Activated CD8-positive, alpha-beta memory T cell treated with anti-CD3 and anti-CD28 coated beads, Interleukin-2, amount 10 ng/mL, durations not matched to agents 7 days and 5 days (primary cell): ENCODE data around the gene RASA3. TPM values are rescaled to one million over a fixed set of nuclear protein-coding genes. Genes with fewer than 3 reads are reported as not detected.

Source experiments
- ATAC-seq: fragments of 150-1000 bp; cut with Tn5 transposase; one replicate; pipeline ENCODE4 v1.10.0; 2021; ENCODE audit warnings: moderate library complexity
- CTCF ChIA-PET: fragments of 350-600 bp; sonication (Branson Sonifier 250); formaldehyde crosslinking; loops from one replicate; lab custom pipeline; 2021; ENCODE audit warnings: antibody characterized with exemption; lab: Charles Lee
- DNase-seq: peaks from one replicate; pipeline ENCODE4 v3.0.0-alpha.2; 2020
- H3K27ac Mint-ChIP-seq: one replicate; pipeline ENCODE4 v1.8.0; 2021; ENCODE audit warnings: mild to moderate bottlenecking, mixed read lengths
- H3K27me3 Mint-ChIP-seq: one replicate; pipeline ENCODE4 v1.8.0; 2021; ENCODE audit warnings: mixed read lengths
- H3K36me3 Mint-ChIP-seq: one replicate; pipeline ENCODE4 v1.8.0; 2021; ENCODE audit warnings: mild to moderate bottlenecking, mixed read lengths
- H3K4me1 Mint-ChIP-seq: one replicate; pipeline ENCODE4 v1.8.0; 2021; ENCODE audit warnings: mixed read lengths
- H3K4me3 Mint-ChIP-seq: one replicate; pipeline ENCODE4 v1.8.0; 2021; ENCODE audit warnings: mild to moderate bottlenecking, moderate library complexity, mixed read lengths
- H3K9me3 Mint-ChIP-seq: one replicate; pipeline ENCODE4 v1.8.0; 2022; ENCODE audit warnings: low read depth, mixed read lengths
- total RNA-seq, 2 experiments: library from RNA; stranded (reverse); gene quantifications; one replicate each; pipeline ENCODE4 v1.2.3, GENCODE V29; 2021

RASA3 gene
- total RNA-seq, 2 experiments from 2014 or later: 16.3 to 49.2 TPM

- ATAC-seq (no peak), DNase-seq (no peak)
- Mint-ChIP-seq H3K27me3 (no peaks in the 10 kb centered on the region), H3K4me3 (no peak overlapping the region), H3K36me3 (peaks cover 3% of the 10 kb centered on the region), H3K9me3 (no peaks in the 10 kb centered on the region), H3K4me1 (no peaks in the 10 kb centered on the region), H3K27ac (no peak overlapping the region)
- CTCF ChIA-PET: no interaction called here
Observed at GRCh38 chr13:114017028-114017630, 115.3 kb downstream of the RASA3 start.

DNA sequence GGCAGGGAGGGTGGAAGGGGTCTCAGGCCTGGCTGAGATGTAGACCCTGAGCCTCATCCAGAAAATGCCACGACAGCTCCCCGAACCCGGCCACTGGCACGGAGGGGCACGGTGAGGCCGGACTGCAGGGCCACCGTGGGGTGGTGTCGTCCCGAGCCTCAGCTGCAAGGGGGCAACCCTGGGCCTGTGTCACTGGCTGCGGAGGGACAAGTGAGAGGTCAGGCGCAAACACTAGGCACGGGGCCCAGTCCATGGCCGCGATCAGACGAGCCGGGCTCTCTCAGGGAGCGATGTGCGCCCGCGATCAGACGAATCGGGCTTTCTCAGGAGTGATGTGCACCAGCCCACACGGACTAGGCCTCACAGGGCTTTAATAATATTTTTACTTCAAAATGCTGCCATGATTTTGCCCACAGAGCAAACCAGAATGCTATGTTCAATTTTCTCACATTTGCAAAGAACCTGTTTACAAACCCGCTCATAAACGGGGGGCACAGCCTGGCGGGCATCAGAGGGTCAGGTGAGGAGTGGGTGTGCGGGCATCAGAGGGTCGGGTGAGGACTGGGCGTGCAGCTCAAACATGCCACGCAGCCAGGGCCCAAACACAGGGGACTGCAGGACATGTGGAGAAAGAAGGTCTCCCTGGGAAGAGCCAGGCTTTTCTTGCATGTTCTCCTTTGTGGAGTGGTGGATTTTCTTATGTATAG, 115.9 kb downstream of the RASA3 start:
- CTCF ChIA-PET: interaction anchor here (1.0 kb wide), 1 partner anchor 32 kb away, joined by 3 read pairs; no protein-coding TSS in a partner anchor
- Mint-ChIP-seq H3K9me3 (no peaks in the 10 kb centered on the region), H3K27me3 (no peaks in the 10 kb centered on the region), H3K4me1 (no peaks in the 10 kb centered on the region), H3K36me3 (peaks cover 3% of the 10 kb centered on the region), H3K4me3 (no peak overlapping the region), H3K27ac (no peak overlapping the region)
- DNase-seq (no peak), ATAC-seq (no peak)

DNA sequence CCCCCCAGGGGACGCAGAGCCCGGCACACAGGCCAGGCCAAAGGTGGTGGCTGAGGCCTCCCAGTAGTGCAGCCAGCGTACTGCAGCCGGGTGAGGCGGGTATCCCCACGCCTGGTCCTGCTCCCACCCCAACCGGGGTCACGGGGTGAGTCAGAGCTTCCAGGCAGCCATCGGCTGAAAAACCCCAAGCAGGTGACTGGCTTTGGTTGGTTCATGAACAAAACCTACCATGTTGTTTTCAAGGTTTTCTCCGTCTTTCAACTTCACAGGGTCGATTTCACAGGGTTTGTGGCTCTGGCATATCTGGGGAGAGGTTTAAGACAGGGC, 116.5 kb downstream of the RASA3 start:
- peaks cover 5% of the 10 kb centered on the region for H3K36me3 Mint-ChIP-seq
- H3K27me3 Mint-ChIP-seq: no peaks in the 10 kb centered on the region
- ATAC-seq: no peak
- H3K4me3 Mint-ChIP-seq: no peak overlapping the region
- H3K27ac Mint-ChIP-seq: no peak overlapping the region
- peaks cover 3% of the 10 kb centered on the region for H3K4me1 Mint-ChIP-seq
- no peak for DNase-seq
- no peaks in the 10 kb centered on the region for H3K9me3 Mint-ChIP-seq
- CTCF ChIA-PET: interaction anchor here (1.0 kb wide), 1 partner anchor 33 kb away, joined by 3 read pairs; no protein-coding TSS in a partner anchor

- Mint-ChIP-seq H3K9me3 (no peaks in the 10 kb centered on the region), H3K27me3 (no peaks in the 10 kb centered on the region), H3K36me3 (peaks cover 6% of the 10 kb centered on the region), H3K4me3 (no peak overlapping the region), H3K27ac (no peak overlapping the region), H3K4me1 (peaks cover 4% of the 10 kb centered on the region)
- CTCF ChIA-PET: interaction anchor here (1.0 kb wide), 1 partner anchor 33 kb away, joined by 3 read pairs; no protein-coding TSS in a partner anchor
- ATAC-seq (no peak), DNase-seq (no peak)
Observed at GRCh38 chr13:114015111-114015968, 117.1 kb downstream of the RASA3 start.

GRCh38 chr13:114013952-114014629, 118.3 kb downstream of the RASA3 start:
- H3K36me3 Mint-ChIP-seq: peaks cover 9% of the 10 kb centered on the region
- peaks cover 4% of the 10 kb centered on the region for H3K4me1 Mint-ChIP-seq

GRCh38 chr13:114013336-114013735, 119.1 kb downstream of the RASA3 start:
- Mint-ChIP-seq H3K27ac (no peak overlapping the region), H3K27me3 (no peaks in the 10 kb centered on the region), H3K36me3 (peaks cover 9% of the 10 kb centered on the region), H3K9me3 (no peaks in the 10 kb centered on the region), H3K4me3 (no peak overlapping the region), H3K4me1 (peaks cover 4% of the 10 kb centered on the region)
- ATAC-seq: no peak
- CTCF ChIA-PET: no interaction called here
- no peak for DNase-seq

More at GRCh38 chr13:114013952-114014629, 118.3 kb downstream of the RASA3 start:
- ATAC-seq (no peak), DNase-seq (no peak)
- no peak overlapping the region for H3K27ac Mint-ChIP-seq
- no peaks in the 10 kb centered on the region for H3K27me3 Mint-ChIP-seq
- CTCF ChIA-PET: no interaction called here
- no peaks in the 10 kb centered on the region for H3K9me3 Mint-ChIP-seq
- no peak overlapping the region for H3K4me3 Mint-ChIP-seq

DNA sequence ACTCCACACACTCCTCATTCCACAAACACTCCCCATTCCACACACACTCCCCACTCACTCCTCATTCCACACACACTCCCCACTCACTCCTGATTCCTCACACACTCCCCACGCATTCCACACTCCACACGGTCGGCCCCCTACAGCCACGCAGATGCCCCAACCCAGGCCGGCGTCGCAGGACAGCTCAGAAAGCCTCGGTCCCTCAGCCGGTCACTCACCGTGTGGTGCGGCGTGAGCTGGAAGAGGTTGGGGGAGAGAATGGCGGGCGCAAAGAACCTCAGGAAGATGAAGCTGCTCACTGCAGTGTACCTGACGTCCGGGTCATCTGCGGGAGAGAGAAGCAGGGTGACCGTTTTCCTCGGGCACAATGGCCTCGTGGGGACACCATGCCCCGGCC, 119.5 kb downstream of the RASA3 start:
- DNase-seq (no peak), ATAC-seq (no peak)
- no peaks in the 10 kb centered on the region for H3K9me3 Mint-ChIP-seq
- peaks cover 4% of the 10 kb centered on the region for H3K4me1 Mint-ChIP-seq
- CTCF ChIA-PET: no interaction called here
- peaks cover 9% of the 10 kb centered on the region for H3K36me3 Mint-ChIP-seq
- H3K27me3 Mint-ChIP-seq: no peaks in the 10 kb centered on the region
- no peak overlapping the region for H3K4me3 Mint-ChIP-seq
- H3K27ac Mint-ChIP-seq: no peak overlapping the region

- Mint-ChIP-seq H3K4me3 (no peak overlapping the region), H3K27ac (no peak overlapping the region), H3K27me3 (no peaks in the 10 kb centered on the region), H3K36me3 (peaks cover 9% of the 10 kb centered on the region), H3K9me3 (no peaks in the 10 kb centered on the region), H3K4me1 (peaks cover 4% of the 10 kb centered on the region)
- DNase-seq (no peak), ATAC-seq (no peak)
- CTCF ChIA-PET: no interaction called here
Observed at GRCh38 chr13:114012141-114012540, 120.3 kb downstream of the RASA3 start.

DNA sequence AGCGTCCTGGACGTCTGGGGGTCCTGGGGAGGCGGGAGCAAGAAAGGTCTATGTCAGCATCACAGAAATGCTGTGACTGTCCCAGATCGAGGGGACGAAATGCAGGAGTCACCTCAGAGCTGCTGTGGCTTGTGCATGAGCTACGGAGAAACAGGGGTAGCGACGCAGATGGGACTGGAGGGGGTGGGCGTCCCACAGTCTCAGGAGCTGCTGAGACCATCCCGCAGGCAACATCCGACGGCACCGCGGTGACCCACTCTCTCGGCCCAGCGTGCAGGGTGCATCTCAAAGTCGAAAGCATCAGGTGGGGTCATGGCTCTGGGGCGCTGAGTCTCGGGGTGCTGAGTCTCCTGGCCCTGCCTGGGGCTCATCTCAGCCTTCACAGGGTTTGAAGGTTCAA, 121.2 kb downstream of the RASA3 start:
- Mint-ChIP-seq H3K9me3 (no peaks in the 10 kb centered on the region), H3K4me1 (peaks cover 4% of the 10 kb centered on the region), H3K4me3 (no peak overlapping the region), H3K27me3 (no peaks in the 10 kb centered on the region), H3K36me3 (peaks cover 6% of the 10 kb centered on the region), H3K27ac (no peak overlapping the region)
- ATAC-seq (no peak), DNase-seq (no peak)
- CTCF ChIA-PET: no interaction called here

DNA sequence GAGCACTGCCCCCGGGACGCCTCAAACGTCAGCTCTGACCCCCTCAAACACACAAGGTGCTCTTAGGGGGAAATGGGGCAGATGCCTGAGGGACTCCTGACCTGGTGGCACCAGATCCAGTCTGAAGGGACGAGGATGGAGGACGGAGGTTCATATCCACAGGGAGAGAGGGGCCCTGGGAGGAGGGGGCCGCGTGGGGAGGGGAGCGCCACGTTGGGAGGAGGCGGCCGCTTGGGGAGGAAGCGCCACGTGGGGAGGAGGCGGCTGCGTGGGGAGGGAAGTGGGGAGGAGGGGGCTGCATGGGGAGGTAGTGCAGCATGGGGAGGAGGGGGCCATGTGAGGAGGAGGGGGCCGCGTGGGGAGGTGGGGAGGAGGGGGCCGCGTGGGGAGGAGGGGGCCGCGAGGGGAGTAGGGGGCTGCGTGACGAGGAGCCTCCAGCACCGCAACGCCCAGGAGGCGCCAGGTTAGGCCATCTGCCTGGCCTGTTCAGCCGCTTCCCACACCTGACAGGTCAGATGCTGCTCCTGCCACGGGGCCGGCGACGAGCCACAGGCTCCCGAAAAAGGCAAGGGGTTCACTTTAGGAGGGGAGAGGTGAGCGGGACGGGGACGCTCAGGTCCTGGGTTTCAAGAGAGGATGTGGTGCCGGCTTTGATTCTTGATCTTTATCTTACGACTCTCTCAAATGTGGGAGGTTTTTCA, 121.9 kb downstream of the RASA3 start:
- DNase-seq (no peak), ATAC-seq (peak; percentile 45)
- H3K4me1 Mint-ChIP-seq: peaks cover 4% of the 10 kb centered on the region
- CTCF ChIA-PET: no interaction called here
- peaks cover 6% of the 10 kb centered on the region for H3K36me3 Mint-ChIP-seq
- no peaks in the 10 kb centered on the region for H3K9me3 Mint-ChIP-seq
- H3K27ac Mint-ChIP-seq: no peak overlapping the region
- H3K27me3 Mint-ChIP-seq: no peaks in the 10 kb centered on the region
- no peak overlapping the region for H3K4me3 Mint-ChIP-seq

DNA sequence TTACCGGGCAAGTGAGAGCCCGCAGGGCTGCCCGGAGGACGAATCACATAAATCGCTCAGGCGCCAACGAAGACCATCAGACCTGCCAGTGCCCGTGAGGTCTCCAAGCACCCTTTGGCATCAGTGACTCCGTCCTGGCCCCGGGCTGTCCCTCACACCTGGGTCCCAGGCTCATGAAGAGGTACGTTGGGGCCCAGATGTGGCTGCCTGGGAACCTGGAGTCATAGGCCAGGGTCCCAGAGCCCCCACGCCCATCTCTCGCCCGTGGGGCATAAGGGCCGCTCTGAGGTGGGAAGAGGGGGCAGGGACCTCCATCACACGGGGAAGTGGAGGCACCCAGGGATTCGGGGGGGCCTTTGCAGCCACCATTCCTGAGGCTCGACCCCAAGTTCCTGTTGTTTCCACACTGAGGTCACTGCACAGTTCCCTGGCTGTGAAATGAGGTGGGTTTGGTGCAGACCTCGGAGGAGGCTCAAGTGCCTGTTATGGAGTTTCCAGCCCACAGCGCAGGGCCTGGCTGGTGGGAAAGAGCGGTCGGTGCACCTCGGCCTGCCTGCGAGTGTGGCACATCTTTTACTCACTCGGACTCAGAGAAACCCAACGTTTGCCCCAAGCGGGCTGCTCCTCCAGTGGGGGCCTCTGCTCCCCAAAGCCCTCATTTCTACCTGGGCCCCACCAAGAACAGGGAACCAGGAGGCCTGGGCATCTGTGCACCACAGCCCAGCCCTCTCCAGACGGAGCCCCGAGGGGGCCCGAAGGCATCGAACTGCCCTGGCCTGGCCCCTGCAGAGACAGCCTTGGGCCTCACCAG, 122.6 kb downstream of the RASA3 start:
- Mint-ChIP-seq H3K9me3 (no peaks in the 10 kb centered on the region), H3K4me3 (no peak overlapping the region), H3K36me3 (peaks cover 6% of the 10 kb centered on the region), H3K4me1 (peaks cover 4% of the 10 kb centered on the region), H3K27ac (no peak overlapping the region), H3K27me3 (no peaks in the 10 kb centered on the region)
- ATAC-seq (no peak), DNase-seq (no peak)
- CTCF ChIA-PET: no interaction called here

GRCh38 chr13:114008964-114009589, 123.3 kb downstream of the RASA3 start:
- Mint-ChIP-seq H3K4me1 (peaks cover 4% of the 10 kb centered on the region), H3K27ac (no peak overlapping the region), H3K27me3 (no peaks in the 10 kb centered on the region), H3K4me3 (no peak overlapping the region), H3K9me3 (no peaks in the 10 kb centered on the region), H3K36me3 (peaks cover 6% of the 10 kb centered on the region)
- CTCF ChIA-PET: no interaction called here
- DNase-seq (no peak), ATAC-seq (no peak)
